Effector memory CD8-positive, alpha-beta T cell (primary cell): ENCODE measurements around the gene GABBR2.

Experiments
- ATAC-seq: fragments of 150-1000 bp; cut with Tn5 transposase; replicated peaks from 2 replicates; pipeline ENCODE4 v1.10.0; 2021; ENCODE audit warnings: mild to moderate bottlenecking, moderate library complexity
- DNase-seq, 3 experiments: peaks; one replicate each; pipeline ENCODE4 v3.0.0; 2021
- H3K27ac Mint-ChIP-seq, 2 donors: one replicate each; pipeline ENCODE4 v1.8.0; 2022; ENCODE audit warnings: mild to moderate bottlenecking in 2 of 2, mixed read lengths in 2 of 2, moderate library complexity in 2 of 2
- H3K27me3 Mint-ChIP-seq, 2 donors: one replicate each; pipeline ENCODE4 v1.8.0; 2022; ENCODE audit warnings: mixed read lengths in 2 of 2
- H3K36me3 Mint-ChIP-seq: one replicate; pipeline ENCODE4 v1.8.0; 2022; ENCODE audit warnings: mild to moderate bottlenecking, moderate library complexity, mixed read lengths; ENCODE audit not compliant: insufficient read depth
- H3K4me1 Mint-ChIP-seq, 2 donors: one replicate each; pipeline ENCODE4 v1.8.0; 2022; ENCODE audit warnings: low read depth in 2 of 2, mixed read lengths in 2 of 2
- H3K4me3 Mint-ChIP-seq, 2 donors: one replicate each; pipeline ENCODE4 v1.8.0; 2022; ENCODE audit warnings: mild to moderate bottlenecking in 2 of 2, mixed read lengths in 2 of 2, moderate library complexity in 2 of 2
- H3K9me3 Mint-ChIP-seq, 2 donors: one replicate each; pipeline ENCODE4 v1.8.0; 2022; ENCODE audit warnings: mixed read lengths in 2 of 2

The GABBR2 gene

GRCh38 chr9:98732801-98733200 is 24.1 kb upstream of the GABBR2 start:
- Mint-ChIP-seq H3K27ac (no peak overlapping the region), H3K4me3 (no peak overlapping the region), H3K9me3 (no peaks in the 10 kb centered on the region), H3K27me3 (peaks cover 9 to 10% of the 10 kb centered on the region in 2 donors), H3K36me3 (peaks cover 12% of the 10 kb centered on the region), H3K4me1 (no peaks in the 10 kb centered on the region)
- DNase-seq (no peak), ATAC-seq (no peak)

GRCh38 chr9:98732091-98732490 is 23.4 kb upstream of the GABBR2 start:
- ATAC-seq (no peak), DNase-seq (no peak)
- Mint-ChIP-seq H3K4me1 (no peaks in the 10 kb centered on the region), H3K9me3 (no peaks in the 10 kb centered on the region), H3K27ac (no peak overlapping the region), H3K27me3 (peaks cover 10 to 13% of the 10 kb centered on the region in 2 donors), H3K4me3 (no peak overlapping the region), H3K36me3 (peaks cover 8% of the 10 kb centered on the region)

DNA sequence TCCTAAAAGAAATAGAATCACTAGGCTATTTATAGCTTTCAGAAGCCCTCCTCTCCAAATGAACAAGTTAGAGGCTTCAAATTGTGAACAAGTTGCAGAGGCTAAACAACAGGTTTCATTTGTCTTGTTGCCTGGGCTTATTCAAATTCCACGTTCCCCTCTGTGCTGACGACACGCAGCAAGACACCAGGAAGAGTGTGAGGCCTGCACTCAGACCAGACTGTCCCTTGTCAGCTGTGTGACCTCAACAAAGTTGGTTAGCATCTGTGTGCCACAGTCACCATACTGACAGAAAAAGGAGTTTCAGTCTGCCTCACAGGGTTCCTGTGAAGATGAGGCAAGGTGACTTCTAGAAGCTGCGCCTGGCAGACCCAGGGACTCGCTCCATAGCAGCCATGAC is 22.1 kb upstream of the GABBR2 start:
- H3K9me3 Mint-ChIP-seq, result no peaks in the 10 kb centered on the region
- H3K4me1 Mint-ChIP-seq, result peaks cover 0 to 1% of the 10 kb centered on the region in 2 donors
- ATAC-seq (no peak), DNase-seq (no peak)
- H3K36me3 Mint-ChIP-seq, result peaks cover 4% of the 10 kb centered on the region
- no peak overlapping the region for H3K27ac Mint-ChIP-seq
- H3K27me3 Mint-ChIP-seq, result peaks cover 15 to 24% of the 10 kb centered on the region in 2 donors
- no peak overlapping the region for H3K4me3 Mint-ChIP-seq

GRCh38 chr9:98728500-98728899 is 19.8 kb upstream of the GABBR2 start:
- DNase-seq (no peak), ATAC-seq (no peak)
- no peak overlapping the region for H3K27ac Mint-ChIP-seq
- H3K27me3 Mint-ChIP-seq, result peaks cover 27 to 35% of the 10 kb centered on the region in 2 donors
- no peaks in the 10 kb centered on the region for H3K36me3 Mint-ChIP-seq
- peaks cover 0 to 1% of the 10 kb centered on the region in 2 donors for H3K4me1 Mint-ChIP-seq
- no peak overlapping the region for H3K4me3 Mint-ChIP-seq
- H3K9me3 Mint-ChIP-seq, result no peaks in the 10 kb centered on the region

- H3K36me3 Mint-ChIP-seq, result no peaks in the 10 kb centered on the region
- H3K27me3 Mint-ChIP-seq, result peaks cover 36 to 46% of the 10 kb centered on the region in 2 donors
- peaks cover 0 to 1% of the 10 kb centered on the region in 2 donors for H3K4me1 Mint-ChIP-seq
- no peaks in the 10 kb centered on the region for H3K9me3 Mint-ChIP-seq
- H3K27ac Mint-ChIP-seq, result no peak overlapping the region
- H3K4me3 Mint-ChIP-seq, result no peak overlapping the region
- no peak for ATAC-seq
- no peak for DNase-seq
These were observed 18.7 kb upstream of the GABBR2 start for GRCh38 chr9:98727428-98727827.

- ATAC-seq (no peak), DNase-seq (no peak)
- H3K9me3 Mint-ChIP-seq, result no peaks in the 10 kb centered on the region
- H3K36me3 Mint-ChIP-seq, result no peaks in the 10 kb centered on the region
- peaks cover 0 to 1% of the 10 kb centered on the region in 2 donors for H3K4me1 Mint-ChIP-seq
- H3K27ac Mint-ChIP-seq, result no peak overlapping the region
- no peak overlapping the region for H3K4me3 Mint-ChIP-seq
- H3K27me3 Mint-ChIP-seq, result peaks cover 40 to 53% of the 10 kb centered on the region in 2 donors
These were observed 18.0 kb upstream of the GABBR2 start for GRCh38 chr9:98726735-98727134.

DNA sequence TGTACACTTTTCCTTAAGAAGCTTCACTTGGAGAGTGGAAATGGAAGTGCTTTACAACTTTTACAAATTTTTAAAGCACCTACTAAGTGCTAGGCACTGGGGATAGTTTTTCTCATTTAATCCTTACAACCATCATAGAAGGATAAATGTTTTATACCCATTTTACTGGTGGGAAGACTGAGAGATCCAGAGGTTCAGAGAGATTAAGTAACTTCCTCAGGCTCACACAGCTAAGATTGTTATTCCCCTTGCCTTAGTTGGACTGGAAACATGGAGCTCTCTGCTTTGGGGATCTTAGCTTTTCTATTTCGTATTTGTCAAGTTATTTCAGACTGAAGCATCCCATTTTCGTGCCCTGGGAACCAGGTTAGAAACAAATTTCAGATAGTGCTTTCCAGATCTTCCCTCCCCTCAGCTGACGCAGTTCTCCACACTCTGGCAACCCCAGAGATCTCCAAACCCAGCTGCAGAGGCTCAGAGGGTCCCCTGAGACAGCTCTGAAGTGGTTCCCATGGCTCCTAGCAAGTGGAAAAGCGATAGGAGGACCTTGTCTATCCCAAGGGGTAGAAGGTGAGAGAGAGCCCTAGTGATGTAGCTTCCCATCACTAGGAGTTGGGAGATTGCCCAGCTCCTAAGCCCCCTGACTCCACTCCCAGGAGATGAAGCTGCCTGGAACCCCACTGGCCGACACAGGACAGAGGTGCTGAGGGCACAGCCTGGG is 16.2 kb upstream of the GABBR2 start:
- no peak overlapping the region for H3K27ac Mint-ChIP-seq
- DNase-seq (no peak), ATAC-seq (no peak)
- peaks cover 45 to 59% of the 10 kb centered on the region in 2 donors for H3K27me3 Mint-ChIP-seq
- no peaks in the 10 kb centered on the region for H3K36me3 Mint-ChIP-seq
- H3K4me1 Mint-ChIP-seq, result peaks cover 0 to 1% of the 10 kb centered on the region in 2 donors
- no peaks in the 10 kb centered on the region for H3K9me3 Mint-ChIP-seq
- H3K4me3 Mint-ChIP-seq, result no peak overlapping the region

DNA sequence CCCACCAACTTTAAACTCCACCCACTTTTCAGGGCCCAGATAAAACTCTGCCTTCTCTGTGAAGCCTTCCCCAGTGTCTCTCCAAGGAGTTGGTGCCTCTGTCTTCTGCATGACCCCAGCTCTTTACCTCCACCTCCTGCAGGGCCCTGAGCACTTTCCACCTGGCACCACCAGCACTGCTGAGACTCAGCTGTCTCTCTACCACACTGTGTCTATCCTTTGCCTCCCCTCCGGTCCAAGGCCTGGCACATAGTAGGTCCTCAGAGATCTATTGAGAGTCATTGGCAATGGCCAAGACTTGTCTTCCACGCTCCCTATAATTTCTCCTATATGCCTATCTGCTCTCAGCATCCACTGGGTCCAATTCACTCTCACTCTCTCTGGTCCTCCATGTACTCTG is 12.9 kb upstream of the GABBR2 start:
- no peaks in the 10 kb centered on the region for H3K36me3 Mint-ChIP-seq
- no peaks in the 10 kb centered on the region for H3K4me1 Mint-ChIP-seq
- H3K4me3 Mint-ChIP-seq, result no peak overlapping the region
- DNase-seq (no peak), ATAC-seq (no peak)
- no peaks in the 10 kb centered on the region for H3K9me3 Mint-ChIP-seq
- no peak overlapping the region for H3K27ac Mint-ChIP-seq
- peaks cover 40 to 41% of the 10 kb centered on the region in 2 donors for H3K27me3 Mint-ChIP-seq

GRCh38 chr9:98720402-98720801 is 11.7 kb upstream of the GABBR2 start:
- Mint-ChIP-seq H3K4me3 (no peak overlapping the region), H3K27me3 (peaks cover 46 to 50% of the 10 kb centered on the region in 2 donors), H3K27ac (no peak overlapping the region), H3K9me3 (no peaks in the 10 kb centered on the region), H3K4me1 (no peaks in the 10 kb centered on the region), H3K36me3 (no peaks in the 10 kb centered on the region)
- ATAC-seq (no peak), DNase-seq (no peak)

DNA sequence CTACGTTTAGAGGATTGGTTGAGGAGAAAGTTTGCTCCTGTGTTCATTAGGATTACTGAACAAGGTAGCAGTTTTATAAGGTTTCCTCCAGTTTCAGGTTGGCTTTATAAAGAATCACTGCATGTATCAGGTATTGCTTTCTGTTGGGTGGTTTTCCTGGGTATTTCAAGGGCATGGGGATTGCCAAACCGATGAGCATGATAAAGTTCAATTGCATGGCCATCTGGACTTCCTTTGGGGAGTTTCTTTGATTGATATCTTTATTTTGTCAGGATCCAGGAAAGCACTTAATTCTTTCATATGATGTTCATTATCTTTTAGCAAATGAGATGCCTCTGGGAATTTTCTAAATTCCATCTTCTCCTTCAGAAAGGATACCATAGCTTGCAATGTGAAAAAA is 10.3 kb upstream of the GABBR2 start:
- Mint-ChIP-seq H3K9me3 (no peaks in the 10 kb centered on the region), H3K36me3 (no peaks in the 10 kb centered on the region), H3K4me1 (no peaks in the 10 kb centered on the region), H3K27ac (no peak overlapping the region), H3K4me3 (no peak overlapping the region), H3K27me3 (peaks cover 48 to 50% of the 10 kb centered on the region in 2 donors)
- no peak for ATAC-seq
- DNase-seq, result no peak

- Mint-ChIP-seq H3K9me3 (no peaks in the 10 kb centered on the region), H3K27me3 (peaks cover 44 to 47% of the 10 kb centered on the region in 2 donors), H3K36me3 (no peaks in the 10 kb centered on the region), H3K27ac (no peak overlapping the region), H3K4me1 (no peaks in the 10 kb centered on the region), H3K4me3 (no peak overlapping the region)
- DNase-seq, result no peak
- no peak for ATAC-seq
These were observed 6.1 kb upstream of the GABBR2 start for GRCh38 chr9:98714833-98715232.

- Mint-ChIP-seq H3K4me3 (no peak overlapping the region), H3K36me3 (no peaks in the 10 kb centered on the region), H3K27me3 (peaks cover 50 to 52% of the 10 kb centered on the region in 2 donors), H3K4me1 (peaks cover 0 to 2% of the 10 kb centered on the region in 2 donors), H3K27ac (no peak overlapping the region), H3K9me3 (no peaks in the 10 kb centered on the region)
- no peak for DNase-seq
- no peak for ATAC-seq
These were observed 4.3 kb upstream of the GABBR2 start for GRCh38 chr9:98712987-98713386.

- H3K27me3 Mint-ChIP-seq, result peaks cover 46 to 58% of the 10 kb centered on the region in 2 donors
- ATAC-seq, result no peak
- H3K9me3 Mint-ChIP-seq, result no peaks in the 10 kb centered on the region
- no peak overlapping the region for H3K27ac Mint-ChIP-seq
- H3K4me1 Mint-ChIP-seq, result peaks cover 0 to 2% of the 10 kb centered on the region in 2 donors
- no peak overlapping the region for H3K4me3 Mint-ChIP-seq
- DNase-seq, result no peak
- no peaks in the 10 kb centered on the region for H3K36me3 Mint-ChIP-seq
These were observed 1.5 kb upstream of the GABBR2 start for GRCh38 chr9:98709968-98710965.
